GM23338 (cell line): Measurements from ENCODE around the gene FARS2. TPM values are rescaled to one million over a fixed set of nuclear protein-coding genes. Genes with fewer than 3 reads are reported as not detected.

Experiments used
- ATAC-seq: fragments of 200-7000 bp; cut with Tn5 transposase; 3 replicates; pipeline ENCODE4 v1.9.1; 2020
- DNase-seq: peaks from one replicate; pipeline ENCODE4 v3.0.0-alpha.2; 2015; ENCODE audit warnings: low spot score
- H2AFZ ChIP-seq: fragments of 200-600 bp; sonication (generic); 2 replicates; pipeline ENCODE4 v1.8.0; 2016; ENCODE audit warnings: antibody characterized with exemption, mild to moderate bottlenecking, moderate library complexity
- H3F3A ChIP-seq: fragments of 200-600 bp; sonication (generic); replicated peaks from 2 replicates; pipeline ENCODE4 v1.8.0; 2017; ENCODE audit warnings: antibody characterized with exemption, mixed run types, low read depth
- H3K27ac ChIP-seq: fragments of 200-600 bp; sonication (generic); 2 replicates; pipeline ENCODE4 v1.6.1; 2016; ENCODE audit warnings: low read depth
- H3K27me3 ChIP-seq: fragments of 200-600 bp; sonication (generic); 2 replicates; pipeline ENCODE4 v1.8.0; 2016; ENCODE audit warnings: mild to moderate bottlenecking, mixed run types, moderate library complexity; ENCODE audit not compliant: insufficient read depth
- H3K36me3 ChIP-seq: fragments of 200-600 bp; sonication (generic); 2 replicates; pipeline ENCODE4 v1.8.0; 2016; ENCODE audit warnings: mild to moderate bottlenecking; ENCODE audit not compliant: insufficient read depth
- H3K4me1 ChIP-seq: fragments of 200-600 bp; sonication (generic); 2 replicates; pipeline ENCODE4 v1.8.0; 2016; ENCODE audit warnings: mild to moderate bottlenecking, moderate library complexity; ENCODE audit not compliant: insufficient read depth
- H3K4me2 ChIP-seq: fragments of 200-600 bp; sonication (generic); 2 replicates; pipeline ENCODE4 v1.7.1; 2017; ENCODE audit warnings: mixed run types
- H3K4me3 ChIP-seq: fragments of 200-600 bp; sonication (generic); 2 replicates; pipeline ENCODE4 v1.6.1; 2016; ENCODE audit warnings: mixed run types
- H3K79me2 ChIP-seq: fragments of 200-600 bp; sonication (generic); replicated peaks from 2 replicates; pipeline ENCODE4 v1.8.0; 2017; ENCODE audit warnings: mild to moderate bottlenecking; ENCODE audit not compliant: insufficient read depth
- H3K9me2 ChIP-seq: fragments of 200-600 bp; sonication (generic); 2 replicates; pipeline ENCODE4 v1.8.0; 2017; ENCODE audit not compliant: insufficient read depth
- H4K20me1 ChIP-seq: fragments of 200-600 bp; sonication (generic); replicated peaks from 2 replicates; pipeline ENCODE4 v1.8.0; 2017; ENCODE audit warnings: mild to moderate bottlenecking; ENCODE audit not compliant: insufficient read depth
- H3K27ac Mint-ChIP-seq: 2 replicates; pipeline ENCODE4 v1.8.0; 2020; ENCODE audit warnings: inconsistent platforms, mild to moderate bottlenecking, moderate library complexity, mixed read lengths
- H3K27me3 Mint-ChIP-seq: 3 replicates; pipeline ENCODE4 v1.8.0; 2022; ENCODE audit warnings: low read depth, mild to moderate bottlenecking, moderate library complexity, mixed read lengths, inconsistent platforms; ENCODE audit not compliant: insufficient read depth, poor library complexity
- H3K36me3 Mint-ChIP-seq: 3 replicates; pipeline ENCODE4 v1.8.0; 2021; ENCODE audit warnings: low read depth, mild to moderate bottlenecking, inconsistent platforms, moderate library complexity, mixed read lengths
- H3K4me1 Mint-ChIP-seq: 3 replicates; pipeline ENCODE4 v1.8.0; 2020; ENCODE audit warnings: mild to moderate bottlenecking, inconsistent platforms, mixed read lengths
- H3K4me3 Mint-ChIP-seq: 3 replicates; pipeline ENCODE4 v1.8.0; 2021; ENCODE audit warnings: moderate library complexity, mild to moderate bottlenecking, inconsistent platforms, mixed read lengths
- H3K9me3 Mint-ChIP-seq: 3 replicates; pipeline ENCODE4 v1.8.0; 2020; ENCODE audit warnings: moderate library complexity, mild to moderate bottlenecking, inconsistent platforms, mixed read lengths
- EZH2 ChIP-seq: fragments of 200-600 bp; sonication (generic); IDR thresholded peaks from one replicate; pipeline ENCODE4 v1.8.0; 2017; ENCODE audit warnings: antibody characterized with exemption, mild to moderate bottlenecking, low read depth; ENCODE audit not compliant: unreplicated experiment
- POLR2AphosphoS5 ChIP-seq: IDR thresholded peaks from 2 replicates; pipeline ENCODE4 v1.6.1; 2016; ENCODE audit warnings: antibody characterized with exemption, low read depth
- polyA plus RNA-seq: library from polyadenylated mRNA; unstranded; fragments of >200 nt; fragmentation: Nextera tagmentation; extraction: Ambion mirVana; gene quantifications from 2 replicates; pipeline ENCODE4 v1.2.1, GENCODE V29; 2016
- total RNA-seq: library from RNA; depleted of rRNA; stranded (reverse); fragments of >200 nt; shearing (Covaris generic); gene quantifications from 2 replicates; pipeline ENCODE4 v1.2.3, GENCODE V29; 2014; rRNA removed

The FARS2 gene
- total and polyA plus RNA-seq, 2 experiments from 2014 or later, result 7.6 to 19.0 TPM

GRCh38 chr6:5818959-5819358 lies 557.6 kb downstream of the FARS2 start:
- no peak for TF ChIP-seq EZH2
- no peak for TF ChIP-seq POLR2AphosphoS5
- no peaks in the 10 kb centered on the region for H3K27me3 ChIP-seq
- H3K36me3 Mint-ChIP-seq, result peaks cover 8% of the 10 kb centered on the region; the same call in 1 of the 3 replicates

More at GRCh38 chr6:5818959-5819358, 557.6 kb downstream of the FARS2 start:
- Histone ChIP-seq H3F3A (no peaks in the 10 kb centered on the region), H3K4me3 (no peak overlapping the region), H3K79me2 (no peaks in the 10 kb centered on the region), H3K4me2 (no peak overlapping the region), H2AFZ (no peak overlapping the region), H3K36me3 (no peaks in the 10 kb centered on the region), H4K20me1 (no peaks in the 10 kb centered on the region), H3K4me1 (no peaks in the 10 kb centered on the region), H3K27ac (no peak overlapping the region), H3K9me2 (no peaks in the 10 kb centered on the region)
- H3K27me3 Mint-ChIP-seq, result peaks cover 7% of the 10 kb centered on the region
- DNase-seq (no peak), ATAC-seq (no peak)
- H3K27ac Mint-ChIP-seq, result no peak overlapping the region
- no peaks in the 10 kb centered on the region for H3K4me1 Mint-ChIP-seq
- peaks cover 19% of the 10 kb centered on the region for H3K9me3 Mint-ChIP-seq
- H3K4me3 Mint-ChIP-seq, result no peak overlapping the region

Other genes starting within 250 kb of the FARS2 start
- gene PPP1R3G, start 176.2 kb upstream of the FARS2 start, total RNA-seq, result 0.24 and 0.31 TPM in 2 replicates
- gene PPP1R3G, start 176.2 kb upstream of the FARS2 start, polyA plus RNA-seq, result 0.05 and 0.13 TPM in 2 replicates
- 26.5 and 51.0 TPM in 2 replicates for gene LYRM4, start 563 bp upstream of the FARS2 start, total RNA-seq
- 61.6 and 62.0 TPM in 2 replicates for gene LYRM4, start 563 bp upstream of the FARS2 start, polyA plus RNA-seq